IMR-90 (cell line): Measurements from ENCODE around the gene PPM1L. TPM values are rescaled to one million over a fixed set of nuclear protein-coding genes. Genes with fewer than 3 reads are reported as not detected.

Experiments used
- ATAC-seq: fragments of 200-7000 bp; cut with Tn5 transposase; 2 replicates; pipeline ENCODE4 v1.9.1; 2020; ENCODE audit warnings: low read depth, mild to moderate bottlenecking, moderate library complexity
- BruUV-seq: library from RNA; stranded (reverse); fragments of 400-500 nt; replicated peaks from 2 replicates; lab custom pipeline; 2021; lab: Mats Ljungman, UMichigan
- CTCF ChIA-PET: fragments of 300-600 bp; formaldehyde crosslinking; extraction: SDS; loops from one replicate; lab custom pipeline; 2021; ENCODE audit warnings: antibody characterized with exemption; lab: Yijun Ruan, JAX
- POLR2A ChIA-PET: fragments of 300-600 bp; sonication (Branson Sonifier 250); formaldehyde crosslinking; loops from one replicate; lab custom pipeline; 2022; ENCODE audit warnings: antibody characterized with exemption; ENCODE audit not compliant: unreplicated experiment; lab: Charles Lee
- DNase-seq: peaks from one replicate; pipeline ENCODE4 v3.0.0; 2013
- H2AFZ ChIP-seq: replicated peaks from 2 replicates; pipeline ENCODE3; 2013; ENCODE audit warnings: low read length, mild to moderate bottlenecking; ENCODE audit not compliant: poor library complexity
- H2AK5ac ChIP-seq: 2 replicates; pipeline ENCODE4 v1.6.1; 2013; ENCODE audit warnings: low read depth, low read length, inconsistent platforms
- H2AK9ac ChIP-seq: replicated peaks from 2 replicates; pipeline ENCODE3; 2013; ENCODE audit warnings: mild to moderate bottlenecking, low read depth, low read length, moderate library complexity; ENCODE audit not compliant: poor library complexity
- H2BK120ac ChIP-seq: 2 replicates; pipeline ENCODE4 v1.6.1; 2013; ENCODE audit warnings: low read depth, low read length, inconsistent platforms
- H2BK15ac ChIP-seq: 3 replicates; pipeline ENCODE4 v1.6.1; 2013; ENCODE audit warnings: low read depth, low read length, inconsistent platforms
- H2BK20ac ChIP-seq: 2 replicates; pipeline ENCODE4 v1.6.1; 2013; ENCODE audit warnings: low read depth, mild to moderate bottlenecking, inconsistent platforms, low read length, moderate library complexity
- H2BK5ac ChIP-seq: 2 replicates; pipeline ENCODE4 v1.6.1; 2013; ENCODE audit warnings: mild to moderate bottlenecking, low read depth, low read length, inconsistent platforms; ENCODE audit not compliant: poor library complexity, severe bottlenecking
- H3K14ac ChIP-seq: replicated peaks from 2 replicates; pipeline ENCODE4 v1.6.1; 2013; ENCODE audit warnings: low read depth, low read length, inconsistent platforms
- H3K18ac ChIP-seq: 2 replicates; pipeline ENCODE4 v1.6.1; 2013; ENCODE audit warnings: low read depth, low read length, control low read depth
- H3K23ac ChIP-seq: 2 replicates; pipeline ENCODE4 v1.6.1; 2013; ENCODE audit warnings: low read depth, low read length, inconsistent platforms
- H3K27ac ChIP-seq: 2 replicates; pipeline ENCODE4 v1.5.1; 2013; ENCODE audit warnings: mild to moderate bottlenecking, control low read depth, low read length; ENCODE audit not compliant: insufficient read depth
- H3K27me3 ChIP-seq: 2 replicates; pipeline ENCODE4 v1.6.1; 2013; ENCODE audit warnings: low read length; ENCODE audit not compliant: control insufficient read depth, insufficient read depth
- H3K36me3 ChIP-seq: 2 replicates; pipeline ENCODE4 v1.6.1; 2013; ENCODE audit warnings: low read length, mixed read lengths; ENCODE audit not compliant: control insufficient read depth, insufficient read depth
- H3K4ac ChIP-seq: 2 replicates; pipeline ENCODE4 v1.6.1; 2013; ENCODE audit warnings: low read depth, low read length, inconsistent platforms
- H3K4me1 ChIP-seq: 2 replicates; pipeline ENCODE4 v1.6.1; 2013; ENCODE audit warnings: low read length, mixed read lengths; ENCODE audit not compliant: control insufficient read depth, insufficient read depth
- H3K4me2 ChIP-seq: 2 replicates; pipeline ENCODE4 v1.6.1; 2013; ENCODE audit warnings: low read depth, mild to moderate bottlenecking, control low read depth, low read length, moderate library complexity
- H3K4me3 ChIP-seq: 2 replicates; pipeline ENCODE4 v1.5.1; 2013; ENCODE audit warnings: low read depth, mild to moderate bottlenecking, control low read depth, low read length, moderate library complexity; ENCODE audit not compliant: insufficient read depth
- H3K56ac ChIP-seq: 2 replicates; pipeline ENCODE4 v1.6.1; 2013; ENCODE audit warnings: low read length, inconsistent platforms; ENCODE audit not compliant: insufficient read depth; ENCODE audit errors: extremely low read depth
- H3K79me1 ChIP-seq, 2 experiments: 2 replicates each; pipeline ENCODE4 v1.6.1; 2013; ENCODE audit warnings: low read length in 2 of 2, inconsistent platforms in 1 of 2, low read depth in 1 of 2
- H3K9ac ChIP-seq: 2 replicates; pipeline ENCODE4 v1.6.1; 2013; ENCODE audit warnings: low read depth, low read length, control low read depth
- H3K9me1 ChIP-seq: 2 replicates; pipeline ENCODE4 v1.6.1; 2013; ENCODE audit warnings: low read length, inconsistent platforms; ENCODE audit not compliant: insufficient read depth
- H3K9me3 ChIP-seq: 2 replicates; pipeline ENCODE4 v1.6.1; 2013; ENCODE audit warnings: low read length; ENCODE audit not compliant: control insufficient read depth, insufficient read depth
- H4K20me1 ChIP-seq: 2 replicates; pipeline ENCODE4 v1.6.1; 2013; ENCODE audit warnings: low read length, inconsistent platforms; ENCODE audit not compliant: insufficient read depth
- H4K5ac ChIP-seq: 2 replicates; pipeline ENCODE4 v1.6.1; 2013; ENCODE audit warnings: mild to moderate bottlenecking, low read depth, low read length, control low read depth
- H4K8ac ChIP-seq, 2 experiments: 2 replicates each; pipeline ENCODE4 v1.6.1; 2013; ENCODE audit warnings: low read depth in 2 of 2, low read length in 2 of 2, control low read depth in 1 of 2, inconsistent platforms in 1 of 2
- H4K91ac ChIP-seq: 2 replicates; pipeline ENCODE4 v1.6.1; 2013; ENCODE audit warnings: low read depth, low read length, inconsistent platforms; ENCODE audit not compliant: insufficient read depth
- BHLHE40 ChIP-seq: fragments of 150-350 bp; IDR thresholded peaks from 2 replicates; pipeline ENCODE4 v1.6.1; 2016; ENCODE audit warnings: mild to moderate bottlenecking, low read depth, low read length
- CEBPB ChIP-seq: IDR thresholded peaks from 2 replicates; pipeline ENCODE4 v1.6.1; 2012; ENCODE audit warnings: low read depth, low read length, improper control_type of control experiment
- CHD1 ChIP-seq: IDR thresholded peaks from 2 replicates; pipeline ENCODE4 v1.6.1; 2012; ENCODE audit warnings: low read depth, low read length, improper control_type of control experiment
- ELK1 ChIP-seq: fragments of 150-350 bp; IDR thresholded peaks from 2 replicates; pipeline ENCODE4 v1.6.1; 2016; ENCODE audit warnings: low read depth, mild to moderate bottlenecking, low read length, moderate library complexity, borderline replicate concordance
- FOS ChIP-seq: fragments of 150-350 bp; IDR thresholded peaks from 2 replicates; pipeline ENCODE4 v1.6.1; 2016; ENCODE audit warnings: low read depth, low read length
- MAFK ChIP-seq: IDR thresholded peaks from 2 replicates; pipeline ENCODE4 v1.6.1; 2012; ENCODE audit warnings: low read depth, low read length, improper control_type of control experiment
- MXI1 ChIP-seq: IDR thresholded peaks from 2 replicates; pipeline ENCODE4 v1.6.1; 2012; ENCODE audit warnings: low read depth, mild to moderate bottlenecking, low read length, moderate library complexity, borderline replicate concordance
- POLR2A ChIP-seq: IDR thresholded peaks from 2 replicates; pipeline ENCODE4 v1.6.1; 2012; ENCODE audit warnings: mild to moderate bottlenecking, low read depth, low read length
- RAD21 ChIP-seq: IDR thresholded peaks from 2 replicates; pipeline ENCODE4 v1.6.1; 2012; ENCODE audit warnings: low read length, improper control_type of control experiment
- RFX5 ChIP-seq: IDR thresholded peaks from 2 replicates; pipeline ENCODE4 v1.8.0; 2012; ENCODE audit warnings: low read depth, mild to moderate bottlenecking, low read length, moderate library complexity
- SMC3 ChIP-seq: fragments of 150-350 bp; IDR thresholded peaks from 2 replicates; pipeline ENCODE4 v1.6.1; 2016; ENCODE audit warnings: low read depth, mild to moderate bottlenecking, antibody characterized with exemption, low read length, moderate library complexity
- USF2 ChIP-seq: fragments of 150-350 bp; IDR thresholded peaks from 2 replicates; pipeline ENCODE4 v1.6.1; 2017; ENCODE audit warnings: mild to moderate bottlenecking, antibody characterized with exemption, low read length, low read depth
- WGBS, 2 experiments: methylation state at CpG; one replicate each; pipeline versions ENCODE4 v1.1.5 to v1.1.7; 2013; ENCODE audit warnings: missing lambda C conversion rate in 2 of 2; ENCODE audit not compliant: insufficient read length in 1 of 2; ENCODE audit errors: extremely low coverage in 2 of 2; 5-methylcytosine and 5-hydroxymethylcytosine counted together
- dilution Hi-C: fragments of 300-500 bp; cut with HindIII; formaldehyde crosslinking; loops from one replicate; pipeline ENCODE4 v1.14.3; 2018; ENCODE audit warnings: low sequenced_read_pairs; ENCODE audit not compliant: unreplicated experiment
- in situ Hi-C: fragments of 300-500 bp; cut with MboI; formaldehyde crosslinking; loops from 3 replicates; pipeline ENCODE4 v1.14.3; 2019; ENCODE audit warnings: low sequenced_read_pairs, inconsistent platforms, mixed read lengths
- intact Hi-C: fragments of 100-400 bp; cut with micrococcal nuclease; formaldehyde crosslinking; loops from 2 replicates; pipeline ENCODE4 v1.10.0; 2022
- polyA plus RNA-seq, 3 experiments: library from polyadenylated mRNA; depleted of rRNA; stranded (reverse); fragments of >200 nt; gene quantifications; 2 replicates each; pipeline ENCODE4 v1.2.3, GENCODE V29; 2012; ENCODE audit warnings: low replicate concordance in 1 of 3
- total RNA-seq: library from RNA; depleted of rRNA; stranded (reverse); fragments of >200 nt; gene quantifications from 2 replicates; pipeline ENCODE4 v1.2.3, GENCODE V29; 2012

The PPM1L gene
- total and polyA plus RNA-seq, 2 of the 4 experiments (the other 2 are of a cell fraction): 0.14 to 0.18 TPM

GRCh38 chr3:160856450-160856849, 100.4 kb downstream of the PPM1L start:
- in situ Hi-C loops (no loop called here), dilution Hi-C loops (no loop called here), intact Hi-C loops (no loop called here)
- Histone ChIP-seq H3K9ac (no peak overlapping the region), H4K8ac (no peak overlapping the region), H3K27me3 (no peaks in the 10 kb centered on the region), H4K5ac (no peak overlapping the region), H3K79me1 (no peaks in the 10 kb centered on the region), H3K4me2 (no peak overlapping the region), H3K9me3 (no peaks in the 10 kb centered on the region), H2AK9ac (no peak overlapping the region), H2BK5ac (no peak overlapping the region), H3K36me3 (no peaks in the 10 kb centered on the region), H3K9me1 (no peaks in the 10 kb centered on the region), H3K14ac (no peak overlapping the region), H3K4ac (no peak overlapping the region), H4K20me1 (no peaks in the 10 kb centered on the region), H2BK120ac (no peak overlapping the region), H3K56ac (no peak overlapping the region), H3K4me1 (no peaks in the 10 kb centered on the region), H4K91ac (no peak overlapping the region), H2AFZ (no peak overlapping the region), H3K4me3 (no peak overlapping the region), H3K18ac (no peak overlapping the region), H3K23ac (no peak overlapping the region), H2BK20ac (no peak overlapping the region), H2AK5ac (no peak overlapping the region), H2BK15ac (no peak overlapping the region), H3K27ac (no peak overlapping the region)
- WGBS, 2 experiments: no CpG with 5 or more reads among the region's 2 CpGs
- ATAC-seq (no peak), DNase-seq (no peak)
- CTCF ChIA-PET: no interaction called here
- TF ChIP-seq RFX5 (no peak), BHLHE40 (no peak), CEBPB (no peak), MXI1 (no peak), CHD1 (no peak), SMC3 (no peak), RAD21 (no peak), ELK1 (no peak), FOS (no peak), POLR2A (no peak), MAFK (no peak), USF2 (no peak)
- no TSS peak for BruUV-seq
- POLR2A ChIA-PET: no interaction called here
